HepG2 (cell line): ENCODE data around the gene PTPN2. TPM values are rescaled to one million over a fixed set of nuclear protein-coding genes. Genes with fewer than 3 reads are reported as not detected.

Experiments
- ATAC-seq: fragments of 200-7000 bp; cut with Tn5 transposase; 3 replicates; pipeline ENCODE4 v1.9.1; 2020; ENCODE audit warnings: mild to moderate bottlenecking, moderate library complexity
- BruUV-seq: library from RNA; stranded (reverse); fragments of 400-500 nt; replicated peaks from 2 replicates; lab custom pipeline; 2021; lab: Mats Ljungman, UMichigan
- CTCF ChIA-PET: fragments of 300-600 bp; formaldehyde crosslinking; extraction: SDS; loops from one replicate; lab custom pipeline; 2021; ENCODE audit warnings: low total read pairs, inconsistent platforms, low intra/inter-chr PET ratio; lab: Yijun Ruan, JAX
- POLR2A ChIA-PET: fragments of 350-600 bp; sonication (Branson Sonifier 250); formaldehyde crosslinking; loops from one replicate; lab custom pipeline; 2020; ENCODE audit warnings: antibody characterized with exemption, inconsistent platforms; lab: Yijun Ruan, JAX
- DNase-seq: peaks from one replicate; pipeline ENCODE4 v3.0.0-alpha.2; 2015; ENCODE audit warnings: low spot score
- FAIRE-seq: peaks from 3 replicates; lab custom pipeline; 2011; peaks lifted over from hg19 to GRCh38; lab: Jason Lieb, UNC
- H2AFZ ChIP-seq: one replicate; pipeline ENCODE4 v1.6.1; 2011; ENCODE audit warnings: low read length, inconsistent platforms
- H3K27ac ChIP-seq: fragments of 300-600 bp; 3 replicates; pipeline ENCODE4 v1.8.0; 2011; ENCODE audit warnings: mixed run types, mild to moderate bottlenecking, mixed read lengths, low read length, inconsistent platforms; ENCODE audit not compliant: insufficient read depth; ENCODE audit errors: extremely low read length
- H3K27me3 ChIP-seq, 2 experiments: fragments of 200-600 bp in 1 of 2; 2 replicates in 1 of 2; 3 replicates in 1 of 2; pipeline versions ENCODE4 v1.6.0 to v1.8.0; 2011; ENCODE audit warnings: low read length in 2 of 2, mild to moderate bottlenecking in 2 of 2, moderate library complexity in 2 of 2, inconsistent platforms in 1 of 2; ENCODE audit not compliant: insufficient read depth in 2 of 2, control insufficient read depth in 1 of 2
- H3K36me3 ChIP-seq, 2 experiments: fragments of 200-600 bp in 1 of 2; replicated peaks in 1 of 2; 2 replicates in 1 of 2; 3 replicates in 1 of 2; pipeline versions ENCODE4 v1.5.1 to v1.8.0; 2011; ENCODE audit warnings: low read length in 2 of 2, inconsistent platforms in 1 of 2; ENCODE audit not compliant: insufficient read depth in 2 of 2, control insufficient read depth in 1 of 2
- H3K4me1 ChIP-seq: 2 replicates; pipeline ENCODE4 v1.5.1; 2012; ENCODE audit warnings: low read length, inconsistent platforms; ENCODE audit not compliant: insufficient read depth
- H3K4me2 ChIP-seq: 2 replicates; pipeline ENCODE4 v1.6.0; 2011; ENCODE audit warnings: low read depth, low read length, inconsistent platforms
- H3K4me3 ChIP-seq, 3 experiments: fragments of 200-600 bp in 1 of 3; sonication (generic), shearing (Covaris generic) in 1 of 3; replicated peaks in 1 of 3; 2 replicates each; pipeline ENCODE4 v1.5.1; 2011 to 2016; ENCODE audit warnings: low read length in 3 of 3, inconsistent platforms in 2 of 3, low read depth in 2 of 3, mild to moderate bottlenecking in 2 of 3, control low read depth in 1 of 3, mixed read lengths in 1 of 3; ENCODE audit not compliant: insufficient read depth in 1 of 3
- H3K79me2 ChIP-seq: one replicate; pipeline ENCODE4 v1.6.1; 2011; ENCODE audit warnings: low read length, inconsistent platforms; ENCODE audit not compliant: insufficient read depth
- H3K9ac ChIP-seq: 2 replicates; pipeline ENCODE4 v1.6.0; 2011; ENCODE audit warnings: mild to moderate bottlenecking, low read depth, low read length, inconsistent platforms; ENCODE audit not compliant: insufficient read depth
- H3K9me3 ChIP-seq: 2 replicates; pipeline ENCODE4 v1.5.1; 2012; ENCODE audit warnings: mild to moderate bottlenecking, low read length
- H4K20me1 ChIP-seq: 2 replicates; pipeline ENCODE4 v1.6.0; 2011; ENCODE audit warnings: inconsistent platforms, mild to moderate bottlenecking, low read length, moderate library complexity; ENCODE audit not compliant: insufficient read depth
- AKAP8 ChIP-seq: sonication (generic); formaldehyde crosslinking; IDR thresholded peaks from 2 replicates; pipeline ENCODE4 v1.5.1; 2020; ENCODE audit warnings: mild to moderate bottlenecking, missing genetic modification reagents
- CAMTA2 ChIP-seq: sonication (generic); formaldehyde crosslinking; IDR thresholded peaks from 2 replicates; pipeline ENCODE4 v1.4.0; 2020; ENCODE audit warnings: mild to moderate bottlenecking, missing genetic modification reagents, borderline replicate concordance
- EEA1 ChIP-seq: sonication (generic); formaldehyde crosslinking; IDR thresholded peaks from 2 replicates; pipeline ENCODE4 v1.5.1; 2020; ENCODE audit warnings: mild to moderate bottlenecking, missing genetic modification reagents, borderline replicate concordance
- ETS1 ChIP-seq: sonication (generic); formaldehyde crosslinking; IDR thresholded peaks from 2 replicates; pipeline ENCODE4 v1.4.0; 2020; ENCODE audit warnings: missing genetic modification reagents
- MAX ChIP-seq: IDR thresholded peaks from 2 replicates; pipeline ENCODE4 v1.6.1; 2012; ENCODE audit warnings: inconsistent platforms
- MAZ ChIP-seq, 2 experiments: sonication (generic) in 1 of 2; formaldehyde crosslinking in 1 of 2; IDR thresholded peaks; 2 replicates each; pipeline versions ENCODE4 v1.5.0 to v1.6.1; 2012 to 2020; ENCODE audit warnings: low read depth in 2 of 2, mild to moderate bottlenecking in 2 of 2, borderline replicate concordance in 1 of 2, improper control_type of control experiment in 1 of 2, low read length in 1 of 2, missing genetic modification reagents in 1 of 2, moderate library complexity in 1 of 2
- NONO ChIP-seq, 2 experiments: fragments of 450-650 bp in 1 of 2; sonication (generic) in 1 of 2; formaldehyde crosslinking in 1 of 2; IDR thresholded peaks in 1 of 2; conservative IDR thresholded peaks in 1 of 2; 2 replicates each; pipeline versions ENCODE4 v1.6.1 to v1.8.0; 2017 to 2022; ENCODE audit warnings: mild to moderate bottlenecking in 1 of 2, missing genetic modification reagents in 1 of 2, moderate library complexity in 1 of 2
- REXO4 ChIP-seq: sonication (generic); formaldehyde crosslinking; IDR thresholded peaks from 2 replicates; pipeline ENCODE4 v1.8.0; 2022; ENCODE audit warnings: missing genetic modification reagents, mild to moderate bottlenecking, borderline replicate concordance
- ZFAT ChIP-seq: sonication (generic); formaldehyde crosslinking; conservative IDR thresholded peaks from 2 replicates; pipeline ENCODE4 v1.8.1; 2023; ENCODE audit warnings: missing genetic modification reagents, inconsistent platforms
- ZNF17 ChIP-seq: sonication (generic); formaldehyde crosslinking; IDR thresholded peaks from 2 replicates; pipeline ENCODE4 v1.5.0; 2020; ENCODE audit warnings: mild to moderate bottlenecking, missing genetic modification reagents
- ZNF337 ChIP-seq: sonication (generic); formaldehyde crosslinking; IDR thresholded peaks from 2 replicates; pipeline ENCODE4 v1.5.1; 2020; ENCODE audit warnings: missing genetic modification reagents, low read depth, mild to moderate bottlenecking, borderline replicate concordance
- ZNF552 ChIP-seq: sonication (generic); formaldehyde crosslinking; IDR thresholded peaks from 2 replicates; pipeline ENCODE4 v1.9.0; 2022; ENCODE audit warnings: missing genetic modification reagents, mild to moderate bottlenecking, borderline replicate concordance
- ZNF713 ChIP-seq: sonication (generic); formaldehyde crosslinking; IDR thresholded peaks from 2 replicates; pipeline ENCODE4 v1.4.0; 2020; ENCODE audit warnings: mild to moderate bottlenecking, missing genetic modification reagents
- ZNF773 ChIP-seq: sonication (generic); formaldehyde crosslinking; IDR thresholded peaks from 2 replicates; pipeline ENCODE4 v1.4.0; 2020; ENCODE audit warnings: missing genetic modification reagents, borderline replicate concordance
- ZSCAN12 ChIP-seq: sonication (generic); formaldehyde crosslinking; IDR thresholded peaks from 2 replicates; pipeline ENCODE4 v1.9.0; 2021; ENCODE audit warnings: mild to moderate bottlenecking, missing genetic modification reagents
- WGBS: methylation state at CpG from one replicate; pipeline ENCODE4 v1.1.6; 2017; ENCODE audit warnings: low lambda C conversion rate; 5-methylcytosine and 5-hydroxymethylcytosine counted together
- in situ Hi-C: cut with HindIII; loops from 2 replicates; pipeline ENCODE4 v1.10.0; 2017; ENCODE audit warnings: low pct_unique_long_range_greater_than_20kb; ENCODE audit not compliant: extremely low pct_ligation_motif_present
- intact Hi-C: fragments of 100-400 bp; cut with micrococcal nuclease; formaldehyde crosslinking; loops from one replicate; pipeline ENCODE4 v1.10.0; 2022; ENCODE audit not compliant: unreplicated experiment
- polyA plus RNA-seq, 8 experiments: library from polyadenylated mRNA; depleted of rRNA in 3 of 8; stranded (reverse) in 7 of 8; unstranded in 1 of 8; fragments of >200 nt; fragmentation: Illumina TruSeq in 4 of 8; extraction: Trizol in 4 of 8; gene quantifications; 2 replicates each; pipeline versions ENCODE4 v1.2.1 to v1.2.3, GENCODE V29; 2011 to 2016; ENCODE audit warnings: low read depth in 4 of 8, missing spikeins in 1 of 8, mixed read lengths in 1 of 8; ENCODE audit not compliant: insufficient read depth in 1 of 8
- total RNA-seq, 5 experiments: library from RNA; depleted of rRNA; stranded (reverse); fragments of >200 nt; fragmentation: Illumina TruSeq; extraction: Trizol; gene quantifications; 2 replicates each; pipeline ENCODE4 v1.2.3, GENCODE V29; 2016; ENCODE audit warnings: low read depth in 1 of 5

Gene PTPN2
- total and polyA plus RNA-seq, 2 of the 13 experiments (the other 11 are each of a cell fraction or from before 2014, with no cell fraction given): 24.9 to 41.5 TPM

GRCh38 chr18:12816451-12816850, 67.6 kb downstream of the PTPN2 start (continued):
- TF ChIP-seq NONO (IDR thresholded peaks at IDR 0.05) (no peak), NONO (CRISPR knock-in tag; conservative IDR thresholded peaks at IDR 0.05) (no peak), AKAP8 (CRISPR knock-in tag) (no peak), MAX (no peak), ZNF552 (CRISPR knock-in tag) (no peak)

- H3K36me3 ChIP-seq: peaks cover 0 to 44% of the 10 kb centered on the region in 2 experiments; a peak in 4 of 5 replicates
- no peak for ATAC-seq
- no peaks in the 10 kb centered on the region for H3K27me3 ChIP-seq
- H3K9ac ChIP-seq: no peak overlapping the region
- CTCF ChIA-PET: no interaction called here
- no peak for FAIRE-seq
- TF ChIP-seq ZNF17 (CRISPR knock-in tag) (no peak), REXO4 (CRISPR knock-in tag) (no peak), MAZ (IDR thresholded peaks at IDR 0.05; ENCODE audit: borderline replicate concordance, low read depth, low read length) (no peak), MAZ (CRISPR knock-in tag; IDR thresholded peaks at IDR 0.05; ENCODE audit: low read depth) (no peak), ZNF337 (CRISPR knock-in tag) (no peak), ZFAT (CRISPR knock-in tag) (no peak), ZNF713 (CRISPR knock-in tag) (no peak), CAMTA2 (CRISPR knock-in tag) (no peak), ZSCAN12 (CRISPR knock-in tag) (no peak), ETS1 (CRISPR knock-in tag) (no peak), ZNF773 (CRISPR knock-in tag) (no peak), EEA1 (CRISPR knock-in tag) (no peak)
- intact Hi-C loops (no loop called here), in situ Hi-C loops (no loop called here)
- no peak overlapping the region for H2AFZ ChIP-seq
- no peak overlapping the region for H3K27ac ChIP-seq
- no peaks in the 10 kb centered on the region for H3K79me2 ChIP-seq
- no peak for DNase-seq
- POLR2A ChIA-PET: no interaction called here
- H3K4me1 ChIP-seq: no peaks in the 10 kb centered on the region
- H3K9me3 ChIP-seq: no peaks in the 10 kb centered on the region
- H4K20me1 ChIP-seq: no peaks in the 10 kb centered on the region
- no TSS peak for BruUV-seq
- H3K4me2 ChIP-seq: no peak overlapping the region
- WGBS: 97% methylated on average over 6 of the region's 6 CpGs
- no peak overlapping the region for H3K4me3 ChIP-seq
Measured at GRCh38 chr18:12811191-12811950, 72.7 kb downstream of the PTPN2 start.
